A673 (cell line): ENCODE measurements around the gene MMP24OS.

Source experiments
- CTCF ChIP-seq: fragments of 300-800, 200-600 bp; sonication (generic); conservative IDR thresholded peaks from 2 replicates; pipeline ENCODE4 v1.5.1; 2017; ENCODE audit warnings: low read depth, mild to moderate bottlenecking, antibody characterized with exemption, low read length, moderate library complexity, mixed read lengths
- EZH2 ChIP-seq: fragments of 200-600 bp; sonication (generic); IDR thresholded peaks from 2 replicates; pipeline ENCODE4 v1.6.1; 2017; ENCODE audit warnings: borderline replicate concordance, low read depth, mild to moderate bottlenecking, mixed read lengths, antibody characterized with exemption, low read length; ENCODE audit not compliant: poor library complexity, severe bottlenecking

GRCh38 chr20:35238170-35238569 lies 39.8 kb downstream of the MMP24OS start:
- TF ChIP-seq CTCF (no peak), EZH2 (no peak)
